OCI-LY3 (cell line): ENCODE results near the gene SEMA4A.

Source experiments
- CTCF ChIP-seq: fragments of 200-600, 300-600 bp; sonication (generic); IDR thresholded peaks from 2 replicates; pipeline ENCODE4 v1.5.1; 2014; ENCODE audit warnings: antibody characterized with exemption, low read length, low read depth
- EZH2phosphoT487 ChIP-seq: fragments of 200-600 bp; shearing (Covaris generic); IDR thresholded peaks from 2 replicates; pipeline ENCODE4 v1.6.1; 2018; ENCODE audit warnings: antibody characterized with exemption, mixed run types, low read depth

- TF ChIP-seq EZH2phosphoT487: no peak
- TF ChIP-seq CTCF: no peak
Measured at GRCh38 chr1:156134716-156135435, 18.5 kb upstream of the SEMA4A start.
